Measurements from ENCODE around the gene CDKL2. TPM values are rescaled to one million over a fixed set of nuclear protein-coding genes. Genes with fewer than 3 reads are reported as not detected.
"Not testable (repeated sequence)": the region's sequence is repeated elsewhere in the genome, so short reads cannot be mapped to it uniquely, and the experiment has no call there.

Gene CDKL2
- total and polyA plus RNA-seq, 2 donors from 2014 or later: 3.2 to 15.9 TPM

DNA sequence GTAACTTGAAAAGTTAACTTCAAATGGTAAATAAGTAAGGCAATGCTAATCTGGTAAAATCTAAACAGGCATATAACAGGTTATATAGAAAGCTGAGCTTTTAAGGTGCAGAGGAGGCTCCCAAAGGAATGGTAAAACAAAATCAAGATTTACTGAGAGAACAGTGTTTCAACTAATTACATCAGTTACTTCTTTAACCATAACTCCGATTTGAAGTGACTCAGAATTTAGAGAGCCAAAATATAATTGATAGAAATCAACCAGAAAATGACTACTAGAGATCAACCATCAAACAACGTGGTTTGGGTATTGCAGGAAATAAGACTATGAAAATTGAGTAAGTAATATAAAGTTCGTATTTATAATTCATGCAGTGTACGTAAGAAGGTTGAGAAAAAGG is 36.0 kb upstream of the CDKL2 start:
- H3K27me3 ChIP-seq (ENCODE audit: control insufficient read depth, insufficient read depth, low read length): no peaks in the 10 kb centered on the region
- H3K4me1 ChIP-seq (ENCODE audit: control insufficient read depth in 2 of 3, insufficient read depth in 2 of 3, low read depth in 1 of 3, low read length in 3 of 3): peaks cover 0 to 16% (median 4%) of the 10 kb centered on the region in 3 donors
- intact Hi-C loops (cut with DNase I): no loop called here
- no peak overlapping the region for H3K27ac ChIP-seq (ENCODE audit: low read depth in 2 of 2, low read length in 2 of 2)
- TF ChIP-seq, protein P1, sequence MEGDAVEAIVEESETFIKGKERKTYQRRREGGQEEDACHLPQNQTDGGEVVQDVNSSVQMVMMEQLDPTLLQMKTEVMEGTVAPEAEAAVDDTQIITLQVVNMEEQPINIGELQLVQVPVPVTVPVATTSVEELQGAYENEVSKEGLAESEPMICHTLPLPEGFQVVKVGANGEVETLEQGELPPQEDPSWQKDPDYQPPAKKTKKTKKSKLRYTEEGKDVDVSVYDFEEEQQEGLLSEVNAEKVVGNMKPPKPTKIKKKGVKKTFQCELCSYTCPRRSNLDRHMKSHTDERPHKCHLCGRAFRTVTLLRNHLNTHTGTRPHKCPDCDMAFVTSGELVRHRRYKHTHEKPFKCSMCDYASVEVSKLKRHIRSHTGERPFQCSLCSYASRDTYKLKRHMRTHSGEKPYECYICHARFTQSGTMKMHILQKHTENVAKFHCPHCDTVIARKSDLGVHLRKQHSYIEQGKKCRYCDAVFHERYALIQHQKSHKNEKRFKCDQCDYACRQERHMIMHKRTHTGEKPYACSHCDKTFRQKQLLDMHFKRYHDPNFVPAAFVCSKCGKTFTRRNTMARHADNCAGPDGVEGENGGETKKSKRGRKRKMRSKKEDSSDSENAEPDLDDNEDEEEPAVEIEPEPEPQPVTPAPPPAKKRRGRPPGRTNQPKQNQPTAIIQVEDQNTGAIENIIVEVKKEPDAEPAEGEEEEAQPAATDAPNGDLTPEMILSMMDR (IDR thresholded peaks at IDR 0.05; ENCODE audit: borderline replicate concordance, extremely low read depth, insufficient read depth): no peak
- H3K36me3 ChIP-seq (ENCODE audit: control insufficient read depth in 2 of 3, insufficient read depth in 3 of 3, low read length in 3 of 3): no peaks in the 10 kb centered on the region
- no peak for DNase-seq
- FAIRE-seq: no peak
- no peak overlapping the region for H3K9ac ChIP-seq (ENCODE audit: low read length in 3 of 3)
- H3K9me3 ChIP-seq (ENCODE audit: control insufficient read depth in 2 of 3, insufficient read depth in 1 of 3, low read length in 3 of 3): no peaks in the 10 kb centered on the region
- no peak overlapping the region for H3K4me3 ChIP-seq (ENCODE audit: low read length in 3 of 3)

DNA sequence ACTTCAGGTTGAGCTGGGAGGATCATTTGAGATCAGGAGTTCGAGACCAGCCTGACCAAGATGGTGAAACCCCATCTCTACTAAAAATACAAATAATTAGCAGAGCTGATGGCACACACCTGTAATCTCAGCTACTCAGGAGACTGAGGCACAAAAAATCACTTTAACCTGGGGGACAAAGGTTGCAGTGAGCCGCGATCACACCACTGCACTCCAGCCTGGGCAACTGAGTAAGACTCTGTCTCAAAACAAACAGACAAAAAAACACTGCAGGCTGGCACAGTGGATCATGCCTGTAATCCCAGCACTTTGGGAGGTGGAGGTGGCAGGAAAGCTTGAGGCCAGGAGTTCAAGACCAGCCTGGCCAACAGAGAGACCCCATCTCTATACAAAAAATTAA is 34.3 kb upstream of the CDKL2 start:
- FAIRE-seq; DNase-seq; intact Hi-C loops (cut with DNase I); H3K9ac ChIP-seq (ENCODE audit: low read length in 3 of 3); H3K9me3 ChIP-seq (ENCODE audit: control insufficient read depth in 2 of 3, insufficient read depth in 1 of 3, low read length in 3 of 3); H3K27me3 ChIP-seq (ENCODE audit: control insufficient read depth, insufficient read depth, low read length); H3K4me1 ChIP-seq (ENCODE audit: control insufficient read depth in 2 of 3, insufficient read depth in 2 of 3, low read depth in 1 of 3, low read length in 3 of 3); H3K36me3 ChIP-seq (ENCODE audit: control insufficient read depth in 2 of 3, insufficient read depth in 3 of 3, low read length in 3 of 3); H3K4me3 ChIP-seq (ENCODE audit: low read length in 3 of 3); H3K27ac ChIP-seq (ENCODE audit: low read depth in 2 of 2, low read length in 2 of 2): not testable (repeated sequence)

DNA sequence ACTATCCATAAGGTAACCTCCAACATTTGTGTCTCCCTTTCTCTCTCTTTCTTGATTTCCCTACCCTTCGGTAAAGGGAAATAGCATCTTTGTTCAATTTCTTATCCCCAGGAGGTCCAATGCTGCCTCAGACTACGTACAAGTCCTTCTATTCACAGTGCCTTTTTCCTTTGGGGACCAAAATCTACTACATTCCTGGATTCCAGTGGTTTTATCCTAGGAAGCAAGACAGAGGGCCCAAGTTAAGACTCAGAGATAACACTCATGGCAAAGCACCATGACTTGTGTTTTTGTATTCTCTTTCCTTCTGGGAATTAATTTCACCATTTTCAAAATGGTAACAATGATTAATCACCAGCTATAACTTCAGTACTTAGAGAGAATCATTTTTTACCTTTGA is 32.3 kb upstream of the CDKL2 start:
- intact Hi-C loops (cut with DNase I): no loop called here
- no peaks in the 10 kb centered on the region for H3K9me3 ChIP-seq (ENCODE audit: control insufficient read depth in 2 of 3, insufficient read depth in 1 of 3, low read length in 3 of 3)
- peaks cover 0 to 11% (median 6%) of the 10 kb centered on the region in 3 donors for H3K36me3 ChIP-seq (ENCODE audit: control insufficient read depth in 2 of 3, insufficient read depth in 3 of 3, low read length in 3 of 3)
- H3K27ac ChIP-seq (ENCODE audit: low read depth in 2 of 2, low read length in 2 of 2): no peak overlapping the region
- H3K4me3 ChIP-seq (ENCODE audit: low read length in 3 of 3): no peak overlapping the region
- TF ChIP-seq, protein P1 (IDR thresholded peaks at IDR 0.05; ENCODE audit: borderline replicate concordance, extremely low read depth, insufficient read depth): no peak
- FAIRE-seq (no peak), DNase-seq (no peak)
- no peaks in the 10 kb centered on the region for H3K27me3 ChIP-seq (ENCODE audit: control insufficient read depth, insufficient read depth, low read length)
- H3K4me1 ChIP-seq (ENCODE audit: control insufficient read depth in 2 of 3, insufficient read depth in 2 of 3, low read depth in 1 of 3, low read length in 3 of 3): peaks cover 0 to 13% (median 4%) of the 10 kb centered on the region in 3 donors
- no peak overlapping the region for H3K9ac ChIP-seq (ENCODE audit: low read length in 3 of 3)

DNA sequence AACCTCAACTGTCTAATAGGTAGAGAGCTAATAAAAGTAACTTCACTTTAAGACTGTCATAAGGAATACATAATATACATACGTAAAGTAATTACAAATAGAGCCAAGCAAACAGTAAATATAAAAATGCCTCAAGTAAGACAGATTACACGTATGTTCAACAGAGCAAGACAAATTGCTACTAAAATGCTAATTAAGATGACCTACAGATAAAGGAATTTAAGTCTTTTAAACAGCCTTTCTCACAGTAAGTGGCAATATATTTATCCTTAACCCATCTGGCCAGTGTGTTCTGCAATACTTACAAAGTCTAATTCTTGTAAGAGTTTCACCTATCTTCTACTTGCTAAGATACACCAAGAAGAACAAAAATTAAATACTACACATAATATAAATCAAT is 30.2 kb upstream of the CDKL2 start:
- intact Hi-C loops (cut with DNase I): no loop called here
- no peak overlapping the region for H3K4me3 ChIP-seq (ENCODE audit: low read length in 3 of 3)
- no peaks in the 10 kb centered on the region for H3K9me3 ChIP-seq (ENCODE audit: control insufficient read depth in 2 of 3, insufficient read depth in 1 of 3, low read length in 3 of 3)
- no peak for DNase-seq
- TF ChIP-seq, protein P1 (IDR thresholded peaks at IDR 0.05; ENCODE audit: borderline replicate concordance, extremely low read depth, insufficient read depth): no peak
- H3K36me3 ChIP-seq (ENCODE audit: control insufficient read depth in 2 of 3, insufficient read depth in 3 of 3, low read length in 3 of 3): peaks cover 2 to 18% (median 13%) of the 10 kb centered on the region in 3 donors
- peaks cover 0 to 7% (median 0%) of the 10 kb centered on the region in 3 donors for H3K4me1 ChIP-seq (ENCODE audit: control insufficient read depth in 2 of 3, insufficient read depth in 2 of 3, low read depth in 1 of 3, low read length in 3 of 3)
- no peak overlapping the region for H3K9ac ChIP-seq (ENCODE audit: low read length in 3 of 3)
- FAIRE-seq: no peak
- no peaks in the 10 kb centered on the region for H3K27me3 ChIP-seq (ENCODE audit: control insufficient read depth, insufficient read depth, low read length)
- no peak overlapping the region for H3K27ac ChIP-seq (ENCODE audit: low read depth in 2 of 2, low read length in 2 of 2)
